ENCODE measurements around the gene ARMC5.

DNA sequence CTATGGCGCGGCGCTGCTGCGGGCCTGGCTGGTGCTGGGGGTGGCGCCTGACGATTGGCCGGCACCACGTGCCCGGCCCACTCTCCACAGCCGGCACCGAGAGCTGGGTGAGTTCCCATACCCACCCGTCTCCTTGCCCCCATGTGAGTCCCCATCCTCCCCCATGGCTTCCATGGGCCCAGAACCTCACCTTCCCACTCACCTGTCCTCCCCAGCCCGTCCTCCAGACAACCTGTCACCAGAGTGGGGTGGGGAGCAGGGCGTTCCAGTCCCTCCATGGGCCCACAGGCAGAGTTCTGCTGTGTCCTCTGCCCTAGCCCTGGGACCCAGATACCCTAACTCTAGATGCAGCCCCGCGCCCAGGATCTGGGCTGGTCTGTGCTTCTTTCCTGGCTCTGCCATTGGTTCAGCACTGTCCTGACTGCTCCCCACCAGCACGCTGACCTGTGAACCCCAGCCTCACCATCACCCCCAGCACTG, 5.5 kb downstream of the ARMC5 start:
- no peak for TF ChIP-seq EP300 (IDR thresholded peaks at IDR 0.05)
- TF ChIP-seq, protein P1, sequence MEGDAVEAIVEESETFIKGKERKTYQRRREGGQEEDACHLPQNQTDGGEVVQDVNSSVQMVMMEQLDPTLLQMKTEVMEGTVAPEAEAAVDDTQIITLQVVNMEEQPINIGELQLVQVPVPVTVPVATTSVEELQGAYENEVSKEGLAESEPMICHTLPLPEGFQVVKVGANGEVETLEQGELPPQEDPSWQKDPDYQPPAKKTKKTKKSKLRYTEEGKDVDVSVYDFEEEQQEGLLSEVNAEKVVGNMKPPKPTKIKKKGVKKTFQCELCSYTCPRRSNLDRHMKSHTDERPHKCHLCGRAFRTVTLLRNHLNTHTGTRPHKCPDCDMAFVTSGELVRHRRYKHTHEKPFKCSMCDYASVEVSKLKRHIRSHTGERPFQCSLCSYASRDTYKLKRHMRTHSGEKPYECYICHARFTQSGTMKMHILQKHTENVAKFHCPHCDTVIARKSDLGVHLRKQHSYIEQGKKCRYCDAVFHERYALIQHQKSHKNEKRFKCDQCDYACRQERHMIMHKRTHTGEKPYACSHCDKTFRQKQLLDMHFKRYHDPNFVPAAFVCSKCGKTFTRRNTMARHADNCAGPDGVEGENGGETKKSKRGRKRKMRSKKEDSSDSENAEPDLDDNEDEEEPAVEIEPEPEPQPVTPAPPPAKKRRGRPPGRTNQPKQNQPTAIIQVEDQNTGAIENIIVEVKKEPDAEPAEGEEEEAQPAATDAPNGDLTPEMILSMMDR (IDR thresholded peaks at IDR 0.05): no peak
- no peak for TF ChIP-seq POLR2AphosphoS5 (IDR thresholded peaks at IDR 0.05)
- no peak for TF ChIP-seq POLR2A (IDR thresholded peaks at IDR 0.05)

Measured in sigmoid colon (tissue), 4 donors.